ENCODE measurements around the gene UTP3. TPM values are rescaled to one million over a fixed set of nuclear protein-coding genes. Genes with fewer than 3 reads are reported as not detected.

UTP3 gene
- total and polyA plus RNA-seq, 9 donors, result 10.3 to 25.0 (median 21.5) TPM

- intact Hi-C loops (cut with DNase I), result no loop called here
- H3K27me3 ChIP-seq, result no peaks in the 10 kb centered on the region
- H3K27ac ChIP-seq, result no peak overlapping the region
- no peak overlapping the region for H3K4me3 ChIP-seq
- DNase-seq, result no peak
- no peaks in the 10 kb centered on the region for H3K36me3 ChIP-seq
- no peaks in the 10 kb centered on the region for H3K9me3 ChIP-seq
- TF ChIP-seq POLR2A (IDR thresholded peaks at IDR 0.05) (no peak), EP300 (IDR thresholded peaks at IDR 0.05) (no peak)
- TF ChIP-seq, protein P1, sequence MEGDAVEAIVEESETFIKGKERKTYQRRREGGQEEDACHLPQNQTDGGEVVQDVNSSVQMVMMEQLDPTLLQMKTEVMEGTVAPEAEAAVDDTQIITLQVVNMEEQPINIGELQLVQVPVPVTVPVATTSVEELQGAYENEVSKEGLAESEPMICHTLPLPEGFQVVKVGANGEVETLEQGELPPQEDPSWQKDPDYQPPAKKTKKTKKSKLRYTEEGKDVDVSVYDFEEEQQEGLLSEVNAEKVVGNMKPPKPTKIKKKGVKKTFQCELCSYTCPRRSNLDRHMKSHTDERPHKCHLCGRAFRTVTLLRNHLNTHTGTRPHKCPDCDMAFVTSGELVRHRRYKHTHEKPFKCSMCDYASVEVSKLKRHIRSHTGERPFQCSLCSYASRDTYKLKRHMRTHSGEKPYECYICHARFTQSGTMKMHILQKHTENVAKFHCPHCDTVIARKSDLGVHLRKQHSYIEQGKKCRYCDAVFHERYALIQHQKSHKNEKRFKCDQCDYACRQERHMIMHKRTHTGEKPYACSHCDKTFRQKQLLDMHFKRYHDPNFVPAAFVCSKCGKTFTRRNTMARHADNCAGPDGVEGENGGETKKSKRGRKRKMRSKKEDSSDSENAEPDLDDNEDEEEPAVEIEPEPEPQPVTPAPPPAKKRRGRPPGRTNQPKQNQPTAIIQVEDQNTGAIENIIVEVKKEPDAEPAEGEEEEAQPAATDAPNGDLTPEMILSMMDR (IDR thresholded peaks at IDR 0.05), result no peak
- H3K4me1 ChIP-seq (ENCODE audit: insufficient read depth), result no peaks in the 10 kb centered on the region
These were observed 14.1 kb upstream of the UTP3 start for GRCh38 chr4:70674191-70674590.

- Histone ChIP-seq H3K4me1 (ENCODE audit: insufficient read depth) (no peaks in the 10 kb centered on the region), H3K36me3 (no peaks in the 10 kb centered on the region), H3K4me3 (no peak overlapping the region), H3K27ac (no peak overlapping the region), H3K27me3 (no peaks in the 10 kb centered on the region), H3K9me3 (no peaks in the 10 kb centered on the region)
- no peak for DNase-seq
- TF ChIP-seq POLR2A (IDR thresholded peaks at IDR 0.05), result no peak
- TF ChIP-seq EP300 (IDR thresholded peaks at IDR 0.05), result no peak
- WGBS, 3 donors, result 23 to 42% (median 27%) methylated on average over 1 of the region's 1 CpG
- intact Hi-C loops (cut with DNase I), result no loop called here
These were observed 13.6 kb upstream of the UTP3 start for GRCh38 chr4:70674731-70675130.

DNA sequence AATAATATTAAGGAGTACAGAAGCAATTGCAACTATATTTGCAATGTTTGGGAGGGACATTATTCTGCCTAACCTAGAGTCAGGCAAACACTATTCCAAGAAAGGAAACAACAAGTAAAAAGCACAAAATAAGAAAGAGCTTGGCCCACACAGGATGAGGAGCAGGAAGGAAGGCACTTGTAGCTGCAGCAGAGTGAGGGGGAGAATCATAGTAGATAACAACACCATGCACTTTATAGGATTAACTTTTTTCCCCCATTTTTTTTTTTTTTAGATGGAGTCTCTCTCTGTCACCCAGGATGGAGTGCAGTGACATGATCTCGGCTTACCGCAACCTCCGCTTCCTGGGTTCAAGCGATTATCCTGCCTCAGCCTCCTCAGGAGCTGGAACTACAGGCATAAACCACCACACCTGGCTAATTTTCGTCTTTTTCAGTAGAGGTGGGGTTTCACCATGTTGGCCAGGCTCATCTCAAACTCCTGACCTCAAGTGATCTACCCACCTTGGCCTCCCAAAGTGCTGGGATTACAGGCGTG, 11.7 kb upstream of the UTP3 start:
- DNase-seq, result no peak
- intact Hi-C loops (cut with DNase I), result no loop called here
- Histone ChIP-seq H3K27me3 (no peaks in the 10 kb centered on the region), H3K4me3 (no peak overlapping the region), H3K27ac (no peak overlapping the region), H3K36me3 (no peaks in the 10 kb centered on the region), H3K4me1 (ENCODE audit: insufficient read depth) (no peaks in the 10 kb centered on the region), H3K9me3 (no peaks in the 10 kb centered on the region)
- 92 to 96% (median 95%) methylated on average over 6 of the region's 6 CpGs for WGBS, 3 donors
- TF ChIP-seq POLR2A (IDR thresholded peaks at IDR 0.05) (no peak), EP300 (IDR thresholded peaks at IDR 0.05) (no peak)
- TF ChIP-seq, protein P1 (IDR thresholded peaks at IDR 0.05), result no peak

- Histone ChIP-seq H3K4me3 (no peak overlapping the region), H3K36me3 (no peaks in the 10 kb centered on the region), H3K27ac (no peak overlapping the region), H3K27me3 (no peaks in the 10 kb centered on the region), H3K9me3 (no peaks in the 10 kb centered on the region), H3K4me1 (ENCODE audit: insufficient read depth) (no peaks in the 10 kb centered on the region)
- intact Hi-C loops (cut with DNase I), result no loop called here
- 92 to 95% (median 95%) methylated on average over 1 of the region's 1 CpG for WGBS, 3 donors
- TF ChIP-seq EP300 (IDR thresholded peaks at IDR 0.05) (no peak), POLR2A (IDR thresholded peaks at IDR 0.05) (no peak)
- DNase-seq, result no peak
These were observed 9.8 kb upstream of the UTP3 start for GRCh38 chr4:70678383-70678999.

DNA sequence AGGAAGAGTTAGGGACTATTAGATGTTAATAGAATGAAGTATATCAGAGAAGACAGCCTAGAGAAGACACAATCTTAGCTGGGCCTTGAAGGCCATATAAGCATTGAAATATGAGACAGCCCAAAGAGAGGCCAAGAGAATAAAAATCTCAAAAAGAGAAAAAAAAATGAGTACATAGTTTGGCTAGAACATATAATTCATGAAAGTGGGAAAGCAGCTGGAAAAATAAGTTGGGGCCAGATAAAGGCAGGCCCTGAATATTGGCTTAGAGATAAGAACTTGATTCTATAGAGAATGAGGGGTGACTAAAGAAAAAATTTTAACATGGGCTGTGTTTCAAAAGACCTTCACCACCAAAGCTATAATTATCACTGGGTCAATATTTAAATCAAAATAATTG, 7.4 kb upstream of the UTP3 start:
- intact Hi-C loops (cut with DNase I), result no loop called here
- DNase-seq, result no peak
- TF ChIP-seq, protein P1 (IDR thresholded peaks at IDR 0.05), result no peak
- TF ChIP-seq EP300 (IDR thresholded peaks at IDR 0.05), result no peak
- TF ChIP-seq POLR2A (IDR thresholded peaks at IDR 0.05), result no peak
- H3K36me3 ChIP-seq, result no peaks in the 10 kb centered on the region
- no peaks in the 10 kb centered on the region for H3K27me3 ChIP-seq
- no peak overlapping the region for H3K4me3 ChIP-seq
- H3K9me3 ChIP-seq, result no peaks in the 10 kb centered on the region
- H3K27ac ChIP-seq, result no peak overlapping the region
- no peaks in the 10 kb centered on the region for H3K4me1 ChIP-seq (ENCODE audit: insufficient read depth)

All from ovary (tissue), 9 donors.